Measurements from ENCODE around the gene KCNJ14.
"Not testable (repeated sequence)": the region's sequence is repeated elsewhere in the genome, so short reads cannot be mapped to it uniquely, and the experiment has no call there.

The KCNJ14 gene

GRCh38 chr19:48471836-48472235, 16.5 kb downstream of the KCNJ14 start:
- no peak for DNase-seq (ENCODE audit: low read depth)

DNA sequence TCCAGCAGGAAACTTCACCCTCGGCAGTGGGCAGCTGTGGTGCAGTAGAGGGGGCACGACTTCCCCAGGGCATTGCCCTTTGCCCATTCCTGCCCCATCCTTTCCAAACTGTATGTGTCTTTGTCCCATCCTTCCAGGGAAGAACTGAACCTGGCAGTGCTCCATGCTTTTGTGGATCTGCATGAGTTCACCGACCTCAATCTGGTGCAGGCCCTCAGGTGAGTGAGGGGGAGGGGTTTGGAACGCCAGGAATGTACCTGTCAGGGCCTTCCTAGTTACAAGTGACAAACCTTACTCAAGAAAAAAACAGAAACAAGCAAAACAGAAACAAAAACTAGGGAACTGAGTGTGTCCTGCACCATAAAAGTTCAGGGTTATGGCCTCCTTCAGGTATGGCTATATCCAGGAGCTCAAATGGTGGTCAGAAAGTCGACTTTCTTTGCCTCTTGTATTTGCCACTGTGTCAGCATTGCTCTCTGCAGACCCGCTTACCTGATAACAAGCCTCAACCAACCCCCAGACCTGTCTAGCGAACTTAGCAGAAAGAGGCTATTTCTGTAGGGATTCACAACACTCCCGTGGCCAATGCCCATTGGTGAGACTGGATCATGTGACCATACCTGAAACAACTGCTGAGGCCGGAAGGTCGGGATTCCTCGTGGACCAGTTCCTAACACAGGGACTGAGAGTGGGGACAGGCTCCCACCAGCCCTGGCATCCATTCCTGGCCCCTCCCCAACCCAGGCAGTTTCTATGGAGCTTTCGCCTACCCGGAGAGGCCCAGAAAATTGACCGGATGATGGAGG, 18.0 kb downstream of the KCNJ14 start:
- DNase-seq (ENCODE audit: low read depth): no peak

DNA sequence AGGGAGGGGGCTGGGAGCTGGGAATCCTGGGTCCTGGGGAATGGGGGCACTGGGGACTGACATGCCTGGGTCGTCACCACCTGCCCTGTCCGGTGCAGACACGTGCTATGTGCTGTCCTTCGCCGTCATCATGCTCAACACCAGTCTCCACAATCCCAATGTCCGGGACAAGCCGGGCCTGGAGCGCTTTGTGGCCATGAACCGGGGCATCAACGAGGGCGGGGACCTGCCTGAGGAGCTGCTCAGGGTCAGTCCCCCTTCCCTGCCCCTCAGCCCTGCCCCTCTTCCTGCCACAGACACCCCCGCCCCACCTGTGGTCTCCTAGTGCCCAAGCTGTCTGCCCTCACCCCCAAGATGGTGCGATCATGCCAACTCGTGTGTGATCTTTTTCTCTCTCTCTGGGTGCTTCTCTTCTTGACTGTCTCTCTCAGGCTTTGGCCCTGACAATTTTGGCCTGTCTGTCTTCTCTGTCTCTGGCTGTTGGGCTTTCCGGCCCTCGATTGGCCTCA, 18.8 kb downstream of the KCNJ14 start:
- DNase-seq (ENCODE audit: low read depth): no peak

DNA sequence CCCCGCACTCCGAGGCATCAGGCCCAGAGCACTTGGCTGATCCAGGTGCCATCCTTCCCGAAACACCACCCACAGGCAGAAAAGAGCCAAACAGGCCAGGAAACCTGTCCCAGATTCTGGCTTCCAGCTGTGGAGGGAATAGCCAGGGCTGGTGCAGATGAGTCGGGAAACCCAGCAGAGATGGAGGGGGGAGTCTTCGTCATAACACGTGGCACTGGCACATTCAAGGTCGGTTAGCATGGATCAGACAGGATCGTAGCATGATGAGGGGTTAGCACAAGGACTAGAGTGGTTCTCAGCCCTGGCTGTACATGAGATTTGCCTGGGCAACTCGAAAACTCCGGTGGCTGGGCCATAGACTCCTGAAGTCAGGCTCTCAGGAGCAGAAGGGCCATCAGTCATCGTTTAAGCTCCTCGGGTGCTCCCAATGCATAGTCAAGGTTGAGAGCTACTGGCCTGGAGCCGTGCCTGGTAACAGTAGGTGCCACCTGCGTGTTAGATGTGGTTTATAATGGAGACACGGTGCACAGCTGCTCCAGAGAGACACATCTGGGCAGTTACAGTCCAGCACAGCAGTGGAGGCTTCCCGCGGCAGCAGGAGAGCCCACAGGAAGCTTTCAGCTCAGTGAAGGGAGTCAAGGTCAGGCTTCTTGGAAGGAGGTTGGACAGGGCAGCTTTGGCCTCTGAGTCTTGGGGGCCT, 20.1 kb downstream of the KCNJ14 start:
- DNase-seq (ENCODE audit: low read depth): no peak

- DNase-seq (ENCODE audit: low read depth): no peak
Observed at GRCh38 chr19:48476176-48476575, 20.8 kb downstream of the KCNJ14 start.

GRCh38 chr19:48477067-48477685, 21.8 kb downstream of the KCNJ14 start:
- no peak for DNase-seq (ENCODE audit: low read depth)

DNA sequence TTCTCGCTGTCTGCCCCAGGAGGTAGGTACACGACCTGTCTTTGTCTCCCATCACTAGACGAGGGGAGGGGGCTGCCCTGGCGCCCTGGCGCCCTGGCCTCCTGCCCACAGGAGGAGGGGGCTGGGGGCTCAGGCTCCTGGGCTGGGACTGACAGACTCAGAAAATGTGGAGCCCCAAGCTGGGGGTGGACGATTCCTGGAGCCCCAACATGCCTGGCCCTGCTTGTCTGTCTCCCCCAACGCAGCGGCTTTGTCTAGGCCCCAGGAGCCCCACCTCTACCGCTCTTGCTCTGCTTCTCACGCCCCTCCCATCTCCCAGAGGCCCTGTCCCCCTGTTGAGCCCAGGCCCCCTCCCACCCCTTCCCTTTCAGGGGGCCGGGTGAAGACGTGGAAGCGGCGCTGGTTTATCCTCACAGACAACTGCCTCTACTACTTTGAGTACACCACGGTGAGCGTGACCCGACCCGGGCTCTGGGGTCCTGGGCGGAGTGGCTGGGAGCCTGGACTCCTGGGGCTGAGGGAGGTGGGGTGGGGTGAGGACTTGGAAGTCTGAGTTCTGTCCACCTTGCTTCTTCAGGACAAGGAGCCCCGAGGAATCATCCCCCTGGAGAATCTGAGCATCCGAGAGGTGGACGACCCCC, 22.4 kb downstream of the KCNJ14 start:
- DNase-seq (ENCODE audit: low read depth): no peak

- no peak for DNase-seq (ENCODE audit: low read depth)
Observed at GRCh38 chr19:48478339-48479256, 23.2 kb downstream of the KCNJ14 start.

DNA sequence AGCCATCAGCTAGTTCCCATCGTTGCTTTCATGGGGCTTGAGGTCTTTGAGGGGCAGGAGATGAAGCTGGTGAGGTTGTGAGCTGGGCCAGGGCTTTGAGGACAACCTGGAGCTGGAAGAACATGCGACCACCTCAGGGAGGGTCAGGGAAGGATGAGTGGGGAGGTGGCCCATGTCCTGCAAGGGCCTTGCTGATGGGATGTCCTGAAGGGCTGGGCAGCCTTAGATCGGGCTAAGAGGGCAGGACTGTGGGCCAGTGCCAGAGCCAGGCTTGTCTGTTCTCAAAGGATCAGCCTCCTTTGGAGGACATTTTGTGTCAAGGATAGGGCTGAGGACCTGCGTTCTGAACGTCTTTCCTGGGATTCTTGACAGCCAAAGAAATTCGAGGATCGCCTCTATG, 24.3 kb downstream of the KCNJ14 start:
- no peak for DNase-seq (ENCODE audit: low read depth)

DNA sequence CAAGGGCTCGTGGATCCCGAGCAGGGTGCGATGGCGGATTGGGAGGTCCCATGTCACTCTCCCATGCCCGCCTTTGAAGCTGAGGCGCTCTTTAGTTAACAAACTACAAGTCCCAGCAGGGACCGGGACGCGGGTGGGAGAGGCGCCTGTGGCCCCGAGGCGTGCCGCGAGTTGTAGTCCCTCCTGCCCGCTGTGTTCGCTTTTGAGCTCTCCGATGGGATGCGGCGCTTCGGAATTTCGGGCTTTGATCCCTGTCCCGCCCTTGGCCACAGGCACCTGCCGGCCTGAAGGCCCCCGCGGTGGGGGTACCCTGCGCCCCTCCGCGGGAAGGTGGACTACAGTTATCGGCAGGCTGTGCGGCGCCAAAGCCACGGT, 24.8 kb downstream of the KCNJ14 start:
- DNase-seq (ENCODE audit: low read depth): no peak

GRCh38 chr19:48480558-48481500, 25.5 kb downstream of the KCNJ14 start:
- DNase-seq (ENCODE audit: low read depth): no peak

GRCh38 chr19:48481846-48482639, 26.7 kb downstream of the KCNJ14 start:
- no peak for DNase-seq (ENCODE audit: low read depth)

- DNase-seq (ENCODE audit: low read depth): no peak
Observed at GRCh38 chr19:48483301-48483700, 27.9 kb downstream of the KCNJ14 start.

DNA sequence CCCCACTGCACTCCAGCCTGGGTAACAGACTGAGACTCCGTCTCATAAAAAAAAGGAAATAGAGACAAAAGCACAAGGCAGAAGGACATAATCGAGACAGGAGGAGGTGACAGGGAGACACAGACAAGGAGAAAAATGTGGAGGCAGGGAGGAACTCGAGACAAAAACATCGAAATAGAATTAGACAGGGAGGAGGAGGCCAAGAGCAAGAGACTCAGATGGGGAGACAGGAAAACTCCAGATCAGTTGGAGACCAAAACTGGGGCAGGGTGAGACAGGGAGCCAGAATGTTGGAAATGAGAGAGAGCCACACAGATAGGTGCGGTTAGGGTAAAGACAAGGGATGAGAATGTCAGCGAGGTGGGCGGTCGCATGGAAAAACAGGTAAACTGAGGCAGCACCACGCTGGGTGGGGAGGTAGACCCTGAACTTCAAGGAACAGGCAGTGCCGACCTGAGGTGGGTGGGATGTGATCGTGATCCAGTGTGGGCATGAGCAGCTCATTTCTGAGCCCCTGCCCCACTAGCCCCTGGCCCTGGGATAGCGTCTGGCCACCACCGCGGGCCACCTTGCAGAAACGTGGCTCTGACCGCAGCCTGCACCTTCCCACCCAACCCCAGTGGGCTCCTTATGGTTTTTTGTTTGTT, 29.0 kb downstream of the KCNJ14 start:
- no peak for DNase-seq (ENCODE audit: low read depth)

- no peak for DNase-seq (ENCODE audit: low read depth)
Observed at GRCh38 chr19:48484931-48485612, 29.7 kb downstream of the KCNJ14 start.

- not testable (repeated sequence) for DNase-seq (ENCODE audit: low read depth)
Observed at GRCh38 chr19:48486706-48487105, 31.3 kb downstream of the KCNJ14 start.

DNA sequence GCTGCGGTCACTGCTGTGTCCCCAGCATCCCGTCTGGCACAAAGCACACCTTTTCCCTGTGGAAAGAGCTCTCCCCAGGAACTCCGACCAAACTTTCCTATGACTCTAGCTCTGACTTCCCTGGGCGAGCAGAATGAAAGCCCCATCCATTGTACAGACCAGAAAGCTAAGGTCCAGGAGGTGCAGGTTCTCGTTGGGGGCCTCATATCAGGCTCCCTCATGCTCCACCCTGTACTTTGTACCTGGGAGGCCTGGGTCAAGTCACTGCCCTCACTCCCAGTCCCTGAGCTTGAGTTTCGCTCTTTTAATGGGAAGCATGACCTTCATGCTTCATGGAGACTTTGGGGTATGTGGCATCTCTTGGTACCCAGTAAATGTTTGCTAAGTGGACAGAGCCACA, 32.2 kb downstream of the KCNJ14 start:
- DNase-seq (ENCODE audit: low read depth): no peak

GRCh38 chr19:48487948-48488347, 32.6 kb downstream of the KCNJ14 start:
- no peak for DNase-seq (ENCODE audit: low read depth)

Data from non-pigmented ciliary epithelial cell (primary cell).